ENCODE data around the gene BUD23. TPM values are rescaled to one million over a fixed set of nuclear protein-coding genes. Genes with fewer than 3 reads are reported as not detected.

BUD23 gene
- total RNA-seq, 3 donors from 2014 or later = 39.5 to 49.8 (median 41.0) TPM

DNA sequence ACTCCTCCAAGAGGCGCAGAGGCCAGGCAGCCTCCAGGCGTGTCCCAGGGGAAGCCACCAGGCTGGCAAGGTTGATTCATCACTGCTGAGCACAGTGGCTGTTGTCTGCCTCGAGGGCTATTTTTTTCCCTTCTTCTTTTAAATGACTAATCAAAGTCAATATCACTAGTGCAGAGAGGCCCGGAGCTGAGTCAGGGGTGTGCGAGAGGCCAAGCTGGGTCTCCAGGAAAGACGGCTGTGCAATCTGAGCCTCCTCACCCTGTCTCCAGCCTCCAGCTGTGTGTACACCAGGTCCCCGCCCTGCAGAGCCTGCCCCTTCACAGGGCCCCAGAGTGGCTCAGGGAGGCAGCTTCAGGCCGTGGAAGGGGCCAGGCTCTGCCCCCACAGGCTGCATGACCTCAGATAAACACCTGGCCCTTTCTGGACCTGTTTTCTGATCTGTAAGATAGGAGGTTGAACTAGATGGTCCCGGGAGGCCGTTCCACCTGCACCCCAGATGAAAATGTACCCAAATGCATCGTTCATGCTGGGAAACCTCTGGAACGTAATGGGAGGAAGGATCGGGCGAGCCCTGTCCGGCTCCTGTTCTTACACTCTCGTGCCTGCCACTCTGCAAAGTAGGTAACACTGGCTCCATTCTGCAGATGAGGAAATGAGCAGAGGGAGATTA lies 32.4 kb downstream of the BUD23 start:
- DNase-seq (ENCODE audit: low spot score in 2 of 2) = no peak
- H3K9me3 ChIP-seq = no peaks in the 10 kb centered on the region
- H3K4me1 ChIP-seq = peaks cover 4 to 7% of the 10 kb centered on the region in 2 donors
- no peaks in the 10 kb centered on the region for H3K36me3 ChIP-seq
- no peak overlapping the region for H3K4me3 ChIP-seq
- TF ChIP-seq POLR2A (IDR thresholded peaks at IDR 0.05) (no peak), POLR2AphosphoS5 (IDR thresholded peaks at IDR 0.05) (no peak)
- TF ChIP-seq, protein P1, sequence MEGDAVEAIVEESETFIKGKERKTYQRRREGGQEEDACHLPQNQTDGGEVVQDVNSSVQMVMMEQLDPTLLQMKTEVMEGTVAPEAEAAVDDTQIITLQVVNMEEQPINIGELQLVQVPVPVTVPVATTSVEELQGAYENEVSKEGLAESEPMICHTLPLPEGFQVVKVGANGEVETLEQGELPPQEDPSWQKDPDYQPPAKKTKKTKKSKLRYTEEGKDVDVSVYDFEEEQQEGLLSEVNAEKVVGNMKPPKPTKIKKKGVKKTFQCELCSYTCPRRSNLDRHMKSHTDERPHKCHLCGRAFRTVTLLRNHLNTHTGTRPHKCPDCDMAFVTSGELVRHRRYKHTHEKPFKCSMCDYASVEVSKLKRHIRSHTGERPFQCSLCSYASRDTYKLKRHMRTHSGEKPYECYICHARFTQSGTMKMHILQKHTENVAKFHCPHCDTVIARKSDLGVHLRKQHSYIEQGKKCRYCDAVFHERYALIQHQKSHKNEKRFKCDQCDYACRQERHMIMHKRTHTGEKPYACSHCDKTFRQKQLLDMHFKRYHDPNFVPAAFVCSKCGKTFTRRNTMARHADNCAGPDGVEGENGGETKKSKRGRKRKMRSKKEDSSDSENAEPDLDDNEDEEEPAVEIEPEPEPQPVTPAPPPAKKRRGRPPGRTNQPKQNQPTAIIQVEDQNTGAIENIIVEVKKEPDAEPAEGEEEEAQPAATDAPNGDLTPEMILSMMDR (IDR thresholded peaks at IDR 0.05) = no peak
- peak overlapping the region in 1 of 2 donors; percentile 38 for H3K27ac ChIP-seq
- intact Hi-C loops (cut with DNase I; ENCODE audit: low total_unique reads) = no loop called here
- no peaks in the 10 kb centered on the region for H3K27me3 ChIP-seq

GRCh38 chr7:73716318-73716890 lies 33.0 kb downstream of the BUD23 start:
- intact Hi-C loops (cut with DNase I; ENCODE audit: low total_unique reads) = no loop called here
- Histone ChIP-seq H3K27me3 (no peaks in the 10 kb centered on the region), H3K36me3 (no peaks in the 10 kb centered on the region), H3K9me3 (no peaks in the 10 kb centered on the region), H3K4me1 (peaks cover 4 to 7% of the 10 kb centered on the region in 2 donors), H3K4me3 (no peak overlapping the region), H3K27ac (no peak overlapping the region)
- TF ChIP-seq, protein P1 (IDR thresholded peaks at IDR 0.05) = no peak
- TF ChIP-seq POLR2A (IDR thresholded peaks at IDR 0.05) = no peak
- TF ChIP-seq POLR2AphosphoS5 (IDR thresholded peaks at IDR 0.05) = no peak
- no peak for DNase-seq (ENCODE audit: low spot score in 2 of 2)

- Histone ChIP-seq H3K4me3 (no peak overlapping the region), H3K4me1 (peaks cover 4 to 7% of the 10 kb centered on the region in 2 donors), H3K36me3 (no peaks in the 10 kb centered on the region), H3K27me3 (no peaks in the 10 kb centered on the region), H3K9me3 (no peaks in the 10 kb centered on the region), H3K27ac (no peak overlapping the region)
- TF ChIP-seq, protein P1 (IDR thresholded peaks at IDR 0.05) = no peak
- TF ChIP-seq POLR2A (IDR thresholded peaks at IDR 0.05) (no peak), POLR2AphosphoS5 (IDR thresholded peaks at IDR 0.05) (no peak)
- intact Hi-C loops (cut with DNase I; ENCODE audit: low total_unique reads) = no loop called here
- DNase-seq (ENCODE audit: low spot score in 2 of 2) = no peak
Measured at GRCh38 chr7:73717025-73717807, 33.8 kb downstream of the BUD23 start.

- no peaks in the 10 kb centered on the region for H3K27me3 ChIP-seq
Measured at GRCh38 chr7:73717991-73718405, 34.6 kb downstream of the BUD23 start.

GRCh38 chr7:73718438-73718881 lies 35.1 kb downstream of the BUD23 start:
- Histone ChIP-seq H3K4me1 (peaks cover 4 to 7% of the 10 kb centered on the region in 2 donors), H3K27ac (no peak overlapping the region), H3K36me3 (no peaks in the 10 kb centered on the region), H3K27me3 (no peaks in the 10 kb centered on the region), H3K9me3 (no peaks in the 10 kb centered on the region), H3K4me3 (peak overlapping the region; percentile 66 to 91 (median 83))
- TF ChIP-seq POLR2A (IDR thresholded peaks at IDR 0.05) (no peak), POLR2AphosphoS5 (IDR thresholded peaks at IDR 0.05) (no peak)
- TF ChIP-seq, protein P1 (IDR thresholded peaks at IDR 0.05) = no peak
- intact Hi-C loops (cut with DNase I; ENCODE audit: low total_unique reads) = no loop called here
- DNase-seq (ENCODE audit: low spot score in 2 of 2) = no peak

More at GRCh38 chr7:73717991-73718405, 34.6 kb downstream of the BUD23 start:
- Histone ChIP-seq H3K36me3 (no peaks in the 10 kb centered on the region), H3K4me1 (peaks cover 4 to 7% of the 10 kb centered on the region in 2 donors), H3K27ac (no peak overlapping the region), H3K4me3 (peak overlapping the region in 1 of 3 donors; percentile 91), H3K9me3 (no peaks in the 10 kb centered on the region)
- intact Hi-C loops (cut with DNase I; ENCODE audit: low total_unique reads) = no loop called here
- DNase-seq (ENCODE audit: low spot score in 2 of 2) = no peak
- no peak for TF ChIP-seq POLR2AphosphoS5 (IDR thresholded peaks at IDR 0.05)

All from breast epithelium (tissue), 4 donors.